Esophagus squamous epithelium (tissue), 5 donors: ENCODE data around the gene AP3B1. TPM values are rescaled to one million over a fixed set of nuclear protein-coding genes. Genes with fewer than 3 reads are reported as not detected.

ENCODE experiments used
- DNase-seq: peaks from one replicate; lab custom pipeline; 2025; lab: John Stamatoyannopoulos, UW
- H3K27ac ChIP-seq, 4 donors: fragments of 200-600 bp; sonication (generic); one replicate each; pipeline ENCODE4 v1.5.1; 2016 to 2019; ENCODE audit warnings: mild to moderate bottlenecking in 1 of 4
- H3K27me3 ChIP-seq, 4 donors: fragments of 200-600 bp; sonication (generic); 1 replicate in 3 of 4; 2 replicates in 1 of 4; pipeline versions ENCODE4 v1.5.1 to v1.6.0; 2017 to 2021; ENCODE audit warnings: antibody characterized with exemption in 1 of 4
- H3K36me3 ChIP-seq, 3 donors: fragments of 200-600 bp; sonication (generic); one replicate each; pipeline ENCODE4 v1.5.1; 2016 to 2019
- H3K4me1 ChIP-seq, 3 donors: fragments of 200-600 bp; sonication (generic); one replicate each; pipeline ENCODE4 v1.5.1; 2017 to 2019
- H3K4me3 ChIP-seq, 4 donors: fragments of 200-600 bp; sonication (generic); 1 replicate in 3 of 4; 2 replicates in 1 of 4; pipeline ENCODE4 v1.5.1; 2016 to 2019; ENCODE audit warnings: mild to moderate bottlenecking in 2 of 4, moderate library complexity in 1 of 4
- H3K9me3 ChIP-seq, 3 donors: fragments of 200-600 bp; sonication (generic); one replicate each; pipeline ENCODE4 v1.5.1; 2016 to 2019
- POLR2A ChIP-seq, 4 donors: fragments of 450-650 bp; IDR thresholded peaks; one replicate each; pipeline ENCODE4 v1.6.1; 2017; ENCODE audit warnings: antibody characterized with exemption in 4 of 4, mild to moderate bottlenecking in 4 of 4, moderate library complexity in 3 of 4
- whole genome bisulfite sequencing, 2 donors: methylation state at CpG; one replicate each; pipeline ENCODE4 v1.1.5; 2018; 5-methylcytosine and 5-hydroxymethylcytosine counted together
- intact Hi-C: fragments of 100-400 bp; cut with DNase I; formaldehyde crosslinking; loops from one replicate; pipeline ENCODE4 v1.15.0; 2022
- total RNA-seq, 4 donors: library from RNA; depleted of rRNA; stranded (reverse); fragments of >200 nt; gene quantifications; one replicate each; pipeline ENCODE4 v1.1.0, GENCODE V29; 2016
- TF ChIP-seq, protein P1 (sequence below), 6 experiments: fragments of 450-650 bp in 4 of 6; fragments of 200-600 bp in 2 of 6; sonication (generic) in 2 of 6; IDR thresholded peaks; one replicate each; pipeline ENCODE4 v1.5.1; 2016 to 2019; ENCODE audit warnings: antibody characterized with exemption in 6 of 6, mild to moderate bottlenecking in 4 of 6, moderate library complexity in 4 of 6
- donor health status: DM: yes; HTN: yes; CAD: no.

The AP3B1 gene
- total RNA-seq, 4 donors from 2014 or later: 30.7 to 48.5 (median 41.9) TPM

- Histone ChIP-seq H3K36me3 (peaks cover 0 to 83% (median 0%) of the 10 kb centered on the region in 3 donors), H3K27ac (no peak overlapping the region), H3K4me3 (no peak overlapping the region), H3K4me1 (no peaks in the 10 kb centered on the region), H3K27me3 (no peaks in the 10 kb centered on the region), H3K9me3 (no peaks in the 10 kb centered on the region)
- TF ChIP-seq, protein P1, sequence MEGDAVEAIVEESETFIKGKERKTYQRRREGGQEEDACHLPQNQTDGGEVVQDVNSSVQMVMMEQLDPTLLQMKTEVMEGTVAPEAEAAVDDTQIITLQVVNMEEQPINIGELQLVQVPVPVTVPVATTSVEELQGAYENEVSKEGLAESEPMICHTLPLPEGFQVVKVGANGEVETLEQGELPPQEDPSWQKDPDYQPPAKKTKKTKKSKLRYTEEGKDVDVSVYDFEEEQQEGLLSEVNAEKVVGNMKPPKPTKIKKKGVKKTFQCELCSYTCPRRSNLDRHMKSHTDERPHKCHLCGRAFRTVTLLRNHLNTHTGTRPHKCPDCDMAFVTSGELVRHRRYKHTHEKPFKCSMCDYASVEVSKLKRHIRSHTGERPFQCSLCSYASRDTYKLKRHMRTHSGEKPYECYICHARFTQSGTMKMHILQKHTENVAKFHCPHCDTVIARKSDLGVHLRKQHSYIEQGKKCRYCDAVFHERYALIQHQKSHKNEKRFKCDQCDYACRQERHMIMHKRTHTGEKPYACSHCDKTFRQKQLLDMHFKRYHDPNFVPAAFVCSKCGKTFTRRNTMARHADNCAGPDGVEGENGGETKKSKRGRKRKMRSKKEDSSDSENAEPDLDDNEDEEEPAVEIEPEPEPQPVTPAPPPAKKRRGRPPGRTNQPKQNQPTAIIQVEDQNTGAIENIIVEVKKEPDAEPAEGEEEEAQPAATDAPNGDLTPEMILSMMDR (IDR thresholded peaks at IDR 0.05): no peak
- no peak for TF ChIP-seq POLR2A (IDR thresholded peaks at IDR 0.05)
- intact Hi-C loops: no loop called here
- 82 to 87% methylated on average over 5 of the region's 5 CpGs for WGBS, 2 donors
- no peak for DNase-seq
Observed at GRCh38 chr5:78113689-78114264, 180.7 kb downstream of the AP3B1 start.

DNA sequence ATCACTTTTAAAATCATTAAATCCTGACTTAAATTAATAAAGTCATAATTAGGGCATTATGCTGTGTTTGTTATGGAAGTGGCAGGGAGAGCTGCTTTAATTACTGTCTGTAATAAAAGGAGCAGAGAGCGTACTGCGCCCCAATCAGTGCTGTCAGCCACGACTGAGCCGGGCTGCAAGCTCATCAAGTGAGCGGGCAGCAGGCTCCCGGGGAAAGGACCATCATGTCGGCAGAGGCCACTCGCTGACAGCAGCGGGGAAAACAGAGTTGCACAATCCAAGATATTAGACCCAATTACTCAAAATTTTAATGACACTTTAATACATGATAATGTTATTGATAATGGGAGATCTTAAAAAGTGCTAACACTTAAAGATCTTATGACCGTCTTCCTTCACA, 181.6 kb downstream of the AP3B1 start:
- TF ChIP-seq, protein P1 (IDR thresholded peaks at IDR 0.05): no peak
- TF ChIP-seq POLR2A (IDR thresholded peaks at IDR 0.05): no peak
- Histone ChIP-seq H3K4me1 (no peaks in the 10 kb centered on the region), H3K27ac (no peak overlapping the region), H3K27me3 (no peaks in the 10 kb centered on the region), H3K4me3 (no peak overlapping the region), H3K36me3 (peaks cover 0 to 84% (median 0%) of the 10 kb centered on the region in 3 donors), H3K9me3 (no peaks in the 10 kb centered on the region)
- DNase-seq: no peak
- WGBS, 2 donors: 94 to 97% methylated on average over 10 of the region's 10 CpGs
- intact Hi-C loops: no loop called here

DNA sequence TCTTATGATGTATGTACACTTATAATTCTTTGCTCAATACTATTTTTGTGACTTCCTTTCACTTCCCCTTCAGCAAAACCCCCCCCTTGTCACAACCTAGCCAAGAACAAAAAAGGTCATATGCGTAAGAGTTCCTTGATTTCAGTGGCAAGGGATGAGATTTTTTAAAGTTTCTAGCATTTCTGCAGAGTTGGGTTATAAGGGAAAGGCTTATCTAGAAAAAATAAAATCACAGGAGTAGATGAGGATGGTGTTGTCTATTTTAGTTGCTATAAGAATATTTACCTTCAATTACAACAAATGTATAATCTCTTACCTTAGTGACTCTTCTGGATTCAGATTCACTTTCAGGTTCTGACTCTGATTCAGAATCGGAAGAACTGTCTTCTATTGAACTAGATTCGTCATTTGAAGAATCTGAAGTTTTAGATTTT, 184.6 kb downstream of the AP3B1 start:
- Histone ChIP-seq H3K4me1 (no peaks in the 10 kb centered on the region), H3K27ac (no peak overlapping the region), H3K36me3 (peaks cover 0 to 79% (median 0%) of the 10 kb centered on the region in 3 donors), H3K4me3 (no peak overlapping the region), H3K9me3 (no peaks in the 10 kb centered on the region), H3K27me3 (no peaks in the 10 kb centered on the region)
- intact Hi-C loops: no loop called here
- TF ChIP-seq, protein P1 (IDR thresholded peaks at IDR 0.05): no peak
- TF ChIP-seq POLR2A (IDR thresholded peaks at IDR 0.05): no peak
- WGBS, 2 donors: 85 to 90% methylated on average over 3 of the region's 3 CpGs
- DNase-seq: no peak

DNA sequence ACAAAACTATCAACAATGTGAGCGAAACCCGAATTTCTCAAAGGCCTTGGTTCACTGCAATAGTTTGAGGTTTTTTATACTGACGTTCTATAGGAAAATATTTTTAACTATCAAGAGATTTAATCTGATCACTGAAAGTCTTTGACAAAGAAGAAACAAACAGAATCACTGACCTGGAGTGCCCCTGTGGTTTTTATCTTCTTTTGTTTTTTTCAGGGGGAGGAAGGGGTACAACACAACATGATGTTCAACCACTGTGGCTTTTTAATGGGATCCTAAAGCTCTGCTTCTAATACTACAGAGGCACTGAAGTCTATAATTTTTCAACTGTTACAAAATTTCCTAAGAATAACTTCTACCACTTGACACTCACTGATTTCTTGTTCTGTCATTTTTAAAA, 185.9 kb downstream of the AP3B1 start:
- Histone ChIP-seq H3K36me3 (peaks cover 0 to 65% (median 0%) of the 10 kb centered on the region in 3 donors), H3K4me1 (no peaks in the 10 kb centered on the region), H3K27me3 (no peaks in the 10 kb centered on the region), H3K27ac (no peak overlapping the region), H3K4me3 (no peak overlapping the region), H3K9me3 (no peaks in the 10 kb centered on the region)
- TF ChIP-seq POLR2A (IDR thresholded peaks at IDR 0.05): no peak
- TF ChIP-seq, protein P1 (IDR thresholded peaks at IDR 0.05): no peak
- intact Hi-C loops: no loop called here
- 93 to 94% methylated on average over 3 of the region's 3 CpGs for WGBS, 2 donors
- no peak for DNase-seq

DNA sequence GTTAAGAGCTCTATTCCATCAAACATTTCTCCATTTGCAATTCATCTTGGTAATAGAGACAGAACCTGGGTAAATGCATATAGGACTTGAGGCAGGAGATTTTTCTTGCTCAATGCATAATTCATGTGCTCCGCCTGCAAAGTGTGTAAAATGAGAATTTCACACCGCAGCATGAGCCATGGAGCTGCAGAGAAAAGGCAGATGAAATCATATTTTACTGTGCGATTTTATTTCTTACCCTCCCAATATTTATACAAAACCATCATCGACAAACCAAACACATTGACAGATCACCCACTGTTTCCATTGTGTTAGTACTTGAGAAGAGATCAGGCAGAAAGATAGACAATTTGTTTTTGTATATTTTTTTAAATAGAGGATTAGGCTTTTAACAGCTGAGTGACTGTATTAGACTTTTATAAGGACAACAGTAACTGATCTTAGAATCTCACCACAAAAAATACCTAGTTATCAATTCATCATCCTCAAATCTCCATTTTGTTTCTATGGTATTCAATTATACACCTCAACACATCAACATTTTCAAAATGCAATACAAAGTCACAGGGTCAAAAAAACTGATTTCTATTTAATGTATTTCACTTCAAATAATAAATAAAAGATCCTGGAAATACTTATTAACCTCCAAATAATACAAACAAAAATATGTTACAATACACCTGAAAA, 191.1 kb downstream of the AP3B1 start:
- 78 to 83% methylated on average over 4 of the region's 4 CpGs for WGBS, 2 donors
- Histone ChIP-seq H3K27ac (no peak overlapping the region), H3K27me3 (no peaks in the 10 kb centered on the region), H3K4me3 (no peak overlapping the region), H3K9me3 (no peaks in the 10 kb centered on the region), H3K4me1 (no peaks in the 10 kb centered on the region), H3K36me3 (peaks cover 0 to 42% (median 2%) of the 10 kb centered on the region in 3 donors)
- no peak for TF ChIP-seq POLR2A (IDR thresholded peaks at IDR 0.05)
- TF ChIP-seq, protein P1 (IDR thresholded peaks at IDR 0.05): no peak
- intact Hi-C loops: no loop called here
- DNase-seq: no peak
